ENCODE measurements around the gene SMTNL1. TPM values are rescaled to one million over a fixed set of nuclear protein-coding genes. Genes with fewer than 3 reads are reported as not detected.

SMTNL1 gene
- polyA plus RNA-seq = 0.14 TPM

GRCh38 chr11:57536947-57537619 is at the start of gene SMTNL1:
Gene SMTNL1, plus strand, starts transcription at chr11:57537595. Its CDS starts 5,048 bp downstream, at chr11:57542643.
- Mint-ChIP-seq H3K27me3 (no peaks in the 10 kb centered on the region), H3K9me3 (no peaks in the 10 kb centered on the region), H3K4me3 (no peak within 1 kb of the TSS), H3K36me3 (peaks cover 3% of the 10 kb centered on the region), H3K4me1 (no peaks in the 10 kb centered on the region), H3K27ac (no peak within 1 kb of the TSS)

- peaks cover 4% of the 10 kb centered on the region for H3K27me3 Mint-ChIP-seq
- no peak overlapping the region for H3K4me3 Mint-ChIP-seq
These were observed 49.3 kb upstream of the SMTNL1 start for GRCh38 chr11:57487920-57488659.

GRCh38 chr11:57490456-57491248 is 46.7 kb upstream of the SMTNL1 start:
- Mint-ChIP-seq H3K9me3 (no peaks in the 10 kb centered on the region), H3K4me3 (no peak overlapping the region), H3K27me3 (no peaks in the 10 kb centered on the region), H3K4me1 (peaks cover 0 to 2% (median 0%) of the 10 kb centered on the region in 3 donors), H3K27ac (no peak overlapping the region), H3K36me3 (peaks cover 3% of the 10 kb centered on the region)

More at GRCh38 chr11:57487920-57488659, 49.3 kb upstream of the SMTNL1 start:
- Mint-ChIP-seq H3K27ac (no peak overlapping the region), H3K4me1 (peaks cover 12 to 16% (median 16%) of the 10 kb centered on the region in 3 donors), H3K36me3 (peaks cover 2% of the 10 kb centered on the region), H3K9me3 (no peaks in the 10 kb centered on the region)

DNA sequence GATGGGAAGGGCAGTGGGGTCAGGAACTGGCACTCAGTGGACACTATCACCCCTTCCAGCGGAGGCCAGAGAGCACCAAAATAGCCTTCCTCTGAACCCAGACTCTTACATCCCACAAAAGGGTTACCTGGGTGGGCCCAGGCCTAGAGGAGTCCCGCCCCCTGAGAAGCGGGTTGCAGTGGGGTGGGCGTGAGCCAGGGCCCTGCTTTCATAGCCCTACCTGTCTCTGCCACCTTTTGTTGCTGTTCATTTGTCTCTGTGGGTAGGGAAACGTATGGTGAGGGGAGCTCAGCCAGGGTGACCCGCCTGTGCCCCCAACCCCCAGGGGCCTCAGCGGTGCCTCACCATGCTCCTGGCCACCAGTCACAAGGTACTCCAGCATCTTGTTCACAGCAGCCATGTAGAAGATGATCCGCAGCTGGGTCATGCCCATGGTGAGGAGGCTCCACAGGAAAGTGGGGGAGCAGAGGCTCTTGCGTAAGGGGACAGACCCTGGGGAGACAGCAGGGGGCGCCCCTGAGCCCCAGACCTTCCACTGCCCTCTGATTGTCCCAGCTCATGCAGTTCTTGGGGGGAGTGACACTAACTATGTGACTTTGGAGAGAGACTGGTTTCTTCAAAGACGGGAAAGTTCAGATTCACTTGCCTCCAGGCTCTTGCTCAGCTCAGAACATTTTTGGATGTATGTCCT is 45.9 kb upstream of the SMTNL1 start:
- Mint-ChIP-seq H3K27ac (no peak overlapping the region), H3K9me3 (no peaks in the 10 kb centered on the region), H3K4me1 (no peaks in the 10 kb centered on the region), H3K36me3 (peaks cover 2% of the 10 kb centered on the region), H3K4me3 (no peak overlapping the region), H3K27me3 (no peaks in the 10 kb centered on the region)

GRCh38 chr11:57493507-57494503 is 43.6 kb upstream of the SMTNL1 start:
- H3K4me1 Mint-ChIP-seq = no peaks in the 10 kb centered on the region
- H3K4me3 Mint-ChIP-seq = no peak overlapping the region
- peak overlapping the region in 1 of 3 donors; percentile 67 for H3K27ac Mint-ChIP-seq
- no peaks in the 10 kb centered on the region for H3K9me3 Mint-ChIP-seq
- H3K27me3 Mint-ChIP-seq = no peaks in the 10 kb centered on the region
- H3K36me3 Mint-ChIP-seq = peaks cover 3% of the 10 kb centered on the region

DNA sequence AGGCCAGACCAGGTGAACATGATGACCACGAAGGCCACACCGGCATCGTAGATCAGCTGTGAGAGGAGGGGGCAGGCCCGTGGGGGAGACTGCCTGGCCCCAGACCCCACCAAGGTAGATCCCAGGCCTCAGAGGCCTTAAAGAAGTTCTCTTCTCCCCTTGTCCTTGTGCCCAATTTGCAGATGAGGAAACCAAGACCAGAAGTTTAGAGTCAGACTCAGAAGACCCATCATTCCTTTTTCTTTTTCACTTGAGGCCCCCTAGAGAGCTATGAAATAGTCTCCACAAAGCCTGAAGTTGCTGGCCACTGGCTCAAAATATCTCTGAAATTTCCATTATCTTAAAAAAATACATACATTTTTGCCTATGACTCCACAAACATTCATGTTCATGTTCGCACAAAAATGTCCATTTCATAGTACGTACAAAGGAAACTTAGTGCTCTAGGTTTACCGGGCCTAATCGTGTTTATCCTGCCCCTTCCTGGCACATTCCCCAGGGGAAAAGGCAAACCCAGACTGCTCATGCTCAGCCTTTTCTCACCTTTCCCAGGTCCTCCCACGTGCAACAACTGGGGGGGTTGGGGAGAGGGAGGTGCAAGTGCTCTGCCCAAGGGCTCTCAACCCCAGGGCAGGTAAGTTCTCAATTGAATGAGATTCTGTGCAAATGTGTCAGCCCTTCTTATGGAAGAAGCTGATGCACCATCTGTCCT is 41.1 kb upstream of the SMTNL1 start:
- Mint-ChIP-seq H3K27me3 (no peaks in the 10 kb centered on the region), H3K9me3 (no peaks in the 10 kb centered on the region)

DNA sequence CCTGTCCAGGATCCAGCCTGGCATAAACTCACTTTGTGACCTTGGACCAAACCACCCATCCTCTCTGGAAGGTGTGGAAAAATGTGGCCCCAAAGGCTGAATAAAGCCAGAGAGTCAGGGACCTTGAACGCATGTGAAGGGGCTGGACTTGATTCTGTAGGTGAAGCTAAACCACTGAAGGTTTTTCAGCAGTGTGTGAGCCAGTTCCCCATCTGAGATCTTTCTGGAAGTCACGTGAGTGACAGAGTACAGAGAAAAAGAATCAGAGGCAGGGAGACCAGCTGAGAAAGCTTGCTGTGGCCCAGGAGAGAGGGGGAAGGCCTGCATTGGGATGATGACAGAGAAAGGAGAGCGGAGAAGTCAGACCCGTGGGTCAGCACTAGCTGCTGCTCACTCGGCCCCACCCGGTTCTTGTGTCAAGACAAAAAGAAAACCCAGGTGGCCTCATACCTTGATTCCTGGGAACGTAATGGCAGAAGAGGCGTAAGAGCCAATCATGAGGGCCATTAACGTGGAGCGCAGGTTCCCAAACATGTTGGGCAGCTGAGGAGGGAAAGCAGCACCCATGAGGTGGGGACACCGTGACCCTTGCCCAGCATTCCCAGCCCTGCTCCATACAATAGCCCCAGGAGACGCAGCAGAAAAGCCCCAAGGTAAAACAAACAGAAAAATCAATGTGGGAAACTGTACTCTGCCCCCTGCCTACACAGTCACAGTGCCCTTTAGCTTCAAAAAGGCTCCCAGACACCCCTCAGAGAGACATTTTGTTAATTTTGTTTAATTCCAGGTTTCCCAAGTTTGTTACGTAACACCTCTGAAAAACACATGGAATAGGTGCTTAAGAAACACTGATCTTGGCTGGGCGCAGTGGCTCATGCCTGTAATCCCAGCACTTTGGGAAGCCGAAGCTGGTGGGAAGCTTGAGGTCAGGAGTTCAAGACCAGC is 39.8 kb upstream of the SMTNL1 start:
- Mint-ChIP-seq H3K27ac (no peak overlapping the region), H3K4me3 (peak overlapping the region in 1 of 4 donors; percentile 47), H3K4me1 (peaks cover 0 to 5% (median 0%) of the 10 kb centered on the region in 3 donors), H3K9me3 (no peaks in the 10 kb centered on the region), H3K36me3 (peaks cover 9% of the 10 kb centered on the region), H3K27me3 (no peaks in the 10 kb centered on the region)

More for the DNA sequence above, 41.1 kb upstream of the SMTNL1 start:
- Mint-ChIP-seq H3K36me3 (peaks cover 9% of the 10 kb centered on the region), H3K4me3 (no peak overlapping the region), H3K27ac (no peak overlapping the region), H3K4me1 (peaks cover 0 to 5% (median 0%) of the 10 kb centered on the region in 3 donors)

DNA sequence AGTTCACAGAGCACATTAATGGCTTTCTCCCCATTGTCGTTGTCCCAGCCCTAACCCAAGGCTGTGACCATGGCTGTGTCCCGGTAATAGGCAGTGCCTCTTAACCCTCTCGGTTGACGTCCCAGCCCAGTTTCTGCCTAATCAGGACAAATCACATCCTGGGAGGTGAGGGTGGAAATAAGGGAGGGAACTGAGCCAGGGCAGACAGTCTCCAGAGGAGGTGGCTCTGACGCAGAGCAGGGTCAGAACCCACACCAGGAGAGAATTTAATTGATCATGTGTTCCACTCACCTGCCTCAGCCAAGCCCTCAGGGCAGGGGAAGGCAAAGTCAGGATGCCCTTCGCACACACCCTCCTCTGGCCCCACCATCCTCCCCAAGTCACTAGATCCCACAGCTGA is 38.9 kb upstream of the SMTNL1 start:
- Mint-ChIP-seq H3K36me3 (peaks cover 9% of the 10 kb centered on the region), H3K9me3 (no peaks in the 10 kb centered on the region), H3K4me1 (peaks cover 0 to 5% (median 0%) of the 10 kb centered on the region in 3 donors), H3K27me3 (no peaks in the 10 kb centered on the region), H3K4me3 (no peak overlapping the region), H3K27ac (no peak overlapping the region)

DNA sequence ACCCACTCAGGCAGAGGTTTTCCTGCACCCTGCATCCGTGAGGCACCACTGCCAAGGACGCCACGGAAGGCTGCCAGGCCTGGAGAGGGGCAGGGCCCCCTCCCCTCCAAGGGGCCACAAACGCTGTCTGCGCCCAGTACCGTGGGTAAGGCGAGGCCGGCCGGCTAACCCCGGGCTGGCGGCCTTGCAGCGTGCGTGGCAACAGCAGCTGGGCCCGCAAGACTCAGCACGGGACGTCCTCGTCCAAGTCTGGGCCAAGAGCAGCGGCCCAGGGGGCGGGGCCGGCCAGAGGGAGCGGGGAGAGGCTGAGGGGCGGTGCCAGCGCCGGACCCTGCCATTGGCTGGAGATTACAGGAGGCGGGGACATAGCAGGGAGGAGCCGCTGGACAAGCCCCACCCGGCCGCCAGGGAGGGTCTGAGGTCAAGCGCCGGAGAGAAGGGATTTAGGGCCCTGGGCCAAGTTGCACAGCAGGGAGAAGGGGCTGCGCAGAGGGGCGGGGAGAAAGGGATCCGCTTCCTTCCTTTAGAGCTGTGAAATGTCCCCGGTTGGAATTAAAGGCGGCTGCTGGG is 37.9 kb upstream of the SMTNL1 start:
- Mint-ChIP-seq H3K36me3 (peaks cover 9% of the 10 kb centered on the region), H3K27me3 (no peaks in the 10 kb centered on the region), H3K9me3 (no peaks in the 10 kb centered on the region), H3K27ac (no peak overlapping the region), H3K4me3 (no peak overlapping the region), H3K4me1 (peaks cover 0 to 5% (median 0%) of the 10 kb centered on the region in 3 donors)

GRCh38 chr11:57499983-57500461 is 37.4 kb upstream of the SMTNL1 start:
- Mint-ChIP-seq H3K27ac (no peak overlapping the region), H3K4me3 (no peak overlapping the region), H3K9me3 (no peaks in the 10 kb centered on the region), H3K36me3 (peaks cover 9% of the 10 kb centered on the region), H3K27me3 (no peaks in the 10 kb centered on the region), H3K4me1 (peaks cover 0 to 5% (median 0%) of the 10 kb centered on the region in 3 donors)

GRCh38 chr11:57500515-57500914 is 36.9 kb upstream of the SMTNL1 start:
- Mint-ChIP-seq H3K27me3 (no peaks in the 10 kb centered on the region), H3K36me3 (peaks cover 9% of the 10 kb centered on the region), H3K27ac (no peak overlapping the region), H3K4me1 (peaks cover 0 to 5% (median 0%) of the 10 kb centered on the region in 3 donors), H3K4me3 (no peak overlapping the region), H3K9me3 (no peaks in the 10 kb centered on the region)

GRCh38 chr11:57500926-57501325 is 36.5 kb upstream of the SMTNL1 start:
- peaks cover 7% of the 10 kb centered on the region for H3K36me3 Mint-ChIP-seq
- H3K9me3 Mint-ChIP-seq = no peaks in the 10 kb centered on the region
- no peak overlapping the region for H3K27ac Mint-ChIP-seq
- peaks cover 0 to 5% (median 0%) of the 10 kb centered on the region in 3 donors for H3K4me1 Mint-ChIP-seq
- no peaks in the 10 kb centered on the region for H3K27me3 Mint-ChIP-seq
- no peak overlapping the region for H3K4me3 Mint-ChIP-seq

All from IgD-negative memory B cell (primary cell).